Measurements from ENCODE around the gene TMEM232.

The TMEM232 gene

DNA sequence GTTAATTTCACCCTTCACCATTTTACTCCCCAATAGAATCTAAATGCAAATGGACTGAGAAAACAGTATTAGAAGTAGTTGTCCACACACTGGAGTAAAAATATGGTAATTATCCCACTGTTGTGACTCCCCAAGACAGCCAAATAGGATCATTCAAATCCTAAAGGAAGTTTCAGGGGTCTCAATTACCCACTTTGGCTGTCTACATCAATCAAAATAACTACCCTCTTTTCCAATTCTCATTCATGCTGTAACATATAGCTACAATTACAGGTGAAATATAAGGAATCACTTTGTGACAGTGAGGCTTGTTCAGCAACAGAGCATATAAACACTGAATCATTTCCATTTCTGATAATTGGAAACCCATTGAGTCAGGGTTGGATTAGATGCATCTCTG, 220.1 kb downstream of the TMEM232 start:
- no peak for DNase-seq

DNA sequence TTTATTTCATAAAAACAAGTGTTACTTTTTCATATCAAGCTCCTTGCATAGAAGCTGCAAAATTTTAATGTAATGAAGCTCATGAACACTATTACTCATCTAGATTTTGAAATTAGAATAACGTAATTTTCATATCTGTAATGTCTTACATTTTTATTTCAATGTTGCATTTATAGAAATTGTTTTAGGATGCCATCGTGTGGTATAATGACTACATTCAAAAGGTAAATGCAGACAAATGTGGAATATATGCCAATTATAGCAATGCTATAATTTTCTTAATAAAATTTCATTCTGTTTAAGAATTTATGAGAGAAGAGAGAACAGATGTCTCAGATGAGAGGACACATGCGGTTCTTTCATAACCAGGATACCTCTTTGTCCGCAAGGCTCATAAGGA, 230.2 kb downstream of the TMEM232 start:
- DNase-seq: no peak

- DNase-seq: no peak
Observed at GRCh38 chr5:110492446-110492845, 234.0 kb downstream of the TMEM232 start.

- no peak for DNase-seq
Observed at GRCh38 chr5:110478895-110479294, 247.6 kb downstream of the TMEM232 start.

- DNase-seq: no peak
Observed at GRCh38 chr5:110477911-110478310, 248.6 kb downstream of the TMEM232 start.

- no peak for DNase-seq
Observed at GRCh38 chr5:110476164-110476563, 250.3 kb downstream of the TMEM232 start.

DNA sequence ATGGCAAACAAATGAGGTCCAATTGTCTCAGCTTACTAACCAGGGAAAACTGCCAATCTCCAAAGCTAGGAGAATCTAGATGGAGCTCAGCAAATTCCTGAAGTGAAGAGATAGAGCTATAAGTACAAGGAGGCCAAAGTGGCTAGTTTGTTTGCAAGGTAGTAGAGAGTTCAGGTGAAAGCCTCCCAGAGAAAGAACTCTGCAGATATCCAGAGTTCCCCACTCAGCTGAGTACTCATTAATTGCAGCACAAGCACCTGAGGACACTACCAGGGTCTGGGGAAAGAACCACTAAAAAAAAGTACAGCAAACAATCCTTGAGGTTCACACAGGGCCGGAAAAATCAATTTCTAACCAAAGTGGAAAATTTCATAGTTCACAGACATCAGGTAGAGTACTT, 250.9 kb downstream of the TMEM232 start:
- no peak for DNase-seq

DNA sequence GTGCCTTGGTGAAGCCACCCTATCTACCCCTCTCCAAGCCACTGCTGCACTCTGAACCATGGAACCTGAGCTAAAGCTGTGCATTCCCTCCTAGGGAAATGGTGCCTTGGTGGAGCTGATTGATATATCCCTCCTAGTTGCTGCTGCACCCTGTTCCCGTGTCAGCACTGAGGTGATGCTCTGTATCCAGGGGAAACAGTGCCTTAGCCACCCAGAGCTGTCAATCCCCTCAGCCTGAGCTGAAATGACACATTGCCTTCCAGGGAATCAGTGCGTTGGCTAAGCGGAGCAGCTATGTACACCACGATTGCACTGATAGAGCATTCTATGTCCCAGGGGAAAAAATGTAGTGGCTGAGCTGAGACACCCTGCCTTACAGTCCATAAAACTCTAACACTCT, 257.0 kb downstream of the TMEM232 start:
- no peak for DNase-seq

DNA sequence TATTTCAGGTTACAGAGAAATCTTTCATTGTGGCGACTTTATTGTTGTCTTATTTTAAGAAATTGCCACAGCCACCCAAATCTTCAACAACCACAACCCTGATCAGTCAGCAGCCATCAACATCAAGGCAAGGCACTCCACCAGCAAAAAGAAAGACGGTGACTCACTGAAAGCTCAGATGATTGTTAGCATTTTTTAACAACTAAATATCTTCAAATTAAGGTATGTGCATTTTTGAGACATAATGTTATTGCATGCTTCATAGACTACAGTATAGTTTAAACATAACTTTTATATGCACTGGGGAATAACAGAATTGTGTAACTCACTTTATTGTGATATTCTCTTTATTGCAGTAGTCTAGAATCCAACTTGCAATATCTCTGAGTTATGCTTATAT, 263.4 kb downstream of the TMEM232 start:
- DNase-seq: no peak

DNA sequence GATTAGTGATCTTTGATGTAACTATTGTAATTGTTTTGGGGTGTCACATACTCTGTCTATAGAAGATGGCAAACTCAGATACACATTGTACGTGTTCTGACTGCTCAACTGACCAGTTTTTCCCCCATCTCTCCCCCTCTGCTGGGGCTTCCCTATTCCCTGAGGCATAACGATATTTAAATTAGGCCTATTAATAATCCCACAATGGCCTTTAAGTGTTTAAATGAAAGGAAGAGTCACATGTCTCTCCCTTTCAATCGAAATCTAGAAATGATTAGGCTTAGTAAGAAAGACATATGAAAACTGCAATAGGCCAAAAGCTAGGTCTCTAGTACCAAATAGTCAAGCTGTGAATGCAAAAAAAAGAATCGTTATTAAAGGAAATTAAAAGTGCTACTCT, 265.6 kb downstream of the TMEM232 start:
- no peak for DNase-seq

GRCh38 chr5:110458313-110458712, 268.2 kb downstream of the TMEM232 start:
- no peak for DNase-seq

- no peak for DNase-seq
Observed at GRCh38 chr5:110442856-110443255, 283.6 kb downstream of the TMEM232 start.

DNA sequence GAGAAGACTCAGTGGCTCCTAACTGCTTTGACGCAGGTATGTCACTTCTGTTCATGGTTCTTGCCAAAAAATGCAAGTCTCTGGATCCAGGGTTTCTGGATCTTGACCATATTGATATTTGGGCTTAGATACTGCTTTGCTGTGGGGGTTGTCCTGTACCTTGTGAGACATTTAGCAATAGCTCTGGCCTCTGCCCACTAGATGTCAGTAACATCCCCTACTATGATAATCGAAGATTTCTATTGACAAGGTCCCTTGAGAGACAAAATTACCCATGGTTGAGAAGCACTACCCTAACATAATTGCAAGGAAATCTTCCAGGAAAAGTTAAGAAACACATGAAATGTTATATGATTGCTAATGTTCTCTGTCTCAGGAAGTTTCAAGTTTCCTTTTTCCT, 285.4 kb downstream of the TMEM232 start:
- DNase-seq: no peak

GRCh38 chr5:110440058-110440457, 286.4 kb downstream of the TMEM232 start:
- no peak for DNase-seq

DNA sequence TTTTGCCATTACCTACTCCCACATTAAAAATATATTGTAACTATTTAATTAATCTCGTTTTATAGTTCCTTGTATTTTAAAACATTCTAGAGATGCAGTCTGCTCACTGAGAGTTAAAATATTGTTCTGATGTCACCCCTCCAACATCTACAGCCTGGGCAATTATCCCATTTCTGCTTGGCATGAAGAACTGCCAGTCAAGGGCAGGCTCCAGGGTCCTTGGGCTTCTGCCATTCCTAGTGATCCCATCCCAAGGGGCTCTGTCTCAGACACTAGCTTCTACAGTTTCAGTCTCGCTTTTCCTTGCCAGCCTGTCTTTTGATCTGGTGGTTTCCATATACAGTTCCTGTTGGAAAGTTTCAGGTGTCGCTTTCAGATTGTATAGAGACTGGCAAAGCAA, 287.2 kb downstream of the TMEM232 start:
- DNase-seq: no peak

- no peak for DNase-seq
Observed at GRCh38 chr5:110435207-110435606, 291.3 kb downstream of the TMEM232 start.

DNA sequence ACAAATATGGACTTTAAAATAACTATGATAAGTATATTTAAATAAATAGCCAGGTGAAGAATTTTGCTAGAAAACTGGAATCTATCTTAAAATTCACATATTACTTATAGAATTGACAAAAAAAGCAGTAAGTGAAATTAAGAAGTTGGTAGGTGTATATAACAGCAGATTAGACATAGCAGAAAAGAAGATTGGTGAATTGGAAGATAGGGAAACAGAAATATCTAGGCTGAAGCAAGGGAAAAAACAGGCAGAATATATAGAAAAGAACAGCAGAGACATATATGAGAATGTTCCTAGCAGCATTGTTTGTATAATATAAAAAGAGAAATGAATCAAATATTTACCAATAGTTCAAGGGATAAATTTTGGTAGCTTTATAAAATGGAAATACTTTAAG, 294.9 kb downstream of the TMEM232 start:
- DNase-seq: no peak

DNA sequence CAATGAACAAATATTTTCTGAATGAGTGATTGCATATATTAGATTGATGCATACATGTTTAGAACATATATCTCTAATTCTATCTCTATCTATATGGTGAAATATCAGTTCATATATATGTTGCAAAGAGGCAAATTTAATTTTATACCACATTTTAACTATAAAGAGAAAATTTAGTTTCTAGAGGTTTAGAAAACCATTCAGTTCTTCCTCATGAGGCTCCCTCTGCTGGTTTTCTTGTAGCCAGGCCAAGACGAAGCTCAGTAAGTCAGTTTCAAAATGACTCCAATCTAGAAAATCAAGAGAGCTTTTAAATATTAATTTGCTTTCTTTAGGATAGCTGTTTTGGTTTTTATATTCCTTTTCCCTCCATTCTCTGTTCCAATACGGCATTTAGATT, 312.1 kb downstream of the TMEM232 start:
- DNase-seq: no peak

- no peak for DNase-seq
Observed at GRCh38 chr5:110413856-110414255, 312.6 kb downstream of the TMEM232 start.

DNA sequence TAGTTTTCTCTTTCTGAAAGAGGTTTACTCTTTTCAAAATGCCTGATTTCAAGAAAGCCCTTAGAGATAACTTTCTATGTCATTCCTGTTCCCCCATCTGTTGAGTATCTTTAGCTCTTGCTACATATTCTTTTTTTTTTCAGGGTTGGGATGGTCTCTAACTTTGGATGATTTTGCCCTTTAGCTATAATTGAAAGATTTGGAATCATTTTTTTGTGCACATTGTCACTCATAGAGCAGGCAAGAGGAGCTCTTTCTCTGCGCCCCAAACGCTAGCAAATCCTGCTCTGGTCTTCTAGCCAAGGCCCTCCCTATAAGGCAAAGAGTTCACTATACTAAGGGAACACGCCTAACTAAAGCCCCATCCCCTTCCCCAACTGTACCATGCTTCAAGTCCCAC, 316.9 kb downstream of the TMEM232 start:
- no peak for DNase-seq

- no peak for DNase-seq
Observed at GRCh38 chr5:110402562-110402961, 323.9 kb downstream of the TMEM232 start.

GRCh38 chr5:110401881-110402280, 324.6 kb downstream of the TMEM232 start:
- DNase-seq: no peak

GRCh38 chr5:110398951-110399350, 327.5 kb downstream of the TMEM232 start:
- DNase-seq: no peak

DNA sequence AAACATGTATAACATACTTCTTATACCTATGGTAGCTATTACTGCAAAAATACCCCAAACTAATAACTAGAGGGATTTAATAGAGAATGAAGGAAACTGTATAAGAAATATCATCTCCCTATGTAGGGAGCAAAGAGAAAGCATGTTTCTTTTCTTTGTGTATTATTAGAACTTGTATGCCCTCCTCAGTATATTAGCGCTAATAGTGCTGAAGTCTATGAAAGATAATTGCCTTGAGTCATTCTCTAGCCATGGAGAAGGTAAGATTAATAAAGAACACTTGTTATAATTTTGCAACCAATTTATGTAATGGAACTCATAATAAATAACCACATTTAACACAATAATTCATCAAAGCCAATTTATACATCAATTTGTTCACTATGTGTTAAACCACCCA, 329.2 kb downstream of the TMEM232 start:
- DNase-seq: no peak

DNA sequence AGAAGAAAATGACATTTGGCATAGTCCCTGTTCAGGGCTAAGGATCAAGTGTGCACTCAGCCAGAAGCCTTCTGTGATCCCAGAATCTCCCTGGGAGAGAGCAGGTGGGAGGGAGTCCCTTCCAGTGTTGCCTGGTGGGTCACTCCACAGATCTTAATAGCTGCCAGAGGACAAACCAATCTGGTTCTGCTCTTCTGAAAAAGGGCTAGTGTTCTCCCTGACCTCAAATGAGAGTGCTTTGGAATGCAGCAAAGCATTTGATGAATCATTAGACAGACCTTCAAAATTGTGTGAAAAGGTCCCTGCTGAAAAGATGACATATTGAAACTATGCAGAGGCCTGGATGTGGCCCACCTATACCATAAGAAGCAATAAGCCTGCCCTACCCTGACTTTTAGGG, 339.7 kb downstream of the TMEM232 start:
- DNase-seq: no peak

- DNase-seq: no peak
Observed at GRCh38 chr5:110383231-110383630, 343.2 kb downstream of the TMEM232 start.
